Breast epithelium (tissue), 3 donors: ENCODE data around the gene PNMT.
A peak's percentile ranks its signal among the peaks of the same experiment; 100 is the strongest.

Experiments used
- POLR2A ChIP-seq: fragments of 450-650 bp; IDR thresholded peaks from one replicate; pipeline ENCODE4 v1.6.1; 2016; ENCODE audit warnings: antibody characterized with exemption, mild to moderate bottlenecking, moderate library complexity
- POLR2AphosphoS5 ChIP-seq, 3 donors: sonication (generic); formaldehyde crosslinking; IDR thresholded peaks; one replicate each; pipeline ENCODE4 v1.6.1; 2017; ENCODE audit warnings: antibody characterized with exemption in 3 of 3
- TF ChIP-seq, protein P1 (sequence below), 3 donors: fragments of 450-650 bp; IDR thresholded peaks; one replicate each; pipeline ENCODE4 v1.5.1; 2016 to 2017; ENCODE audit warnings: antibody characterized with exemption in 3 of 3, mild to moderate bottlenecking in 3 of 3, moderate library complexity in 3 of 3

DNA sequence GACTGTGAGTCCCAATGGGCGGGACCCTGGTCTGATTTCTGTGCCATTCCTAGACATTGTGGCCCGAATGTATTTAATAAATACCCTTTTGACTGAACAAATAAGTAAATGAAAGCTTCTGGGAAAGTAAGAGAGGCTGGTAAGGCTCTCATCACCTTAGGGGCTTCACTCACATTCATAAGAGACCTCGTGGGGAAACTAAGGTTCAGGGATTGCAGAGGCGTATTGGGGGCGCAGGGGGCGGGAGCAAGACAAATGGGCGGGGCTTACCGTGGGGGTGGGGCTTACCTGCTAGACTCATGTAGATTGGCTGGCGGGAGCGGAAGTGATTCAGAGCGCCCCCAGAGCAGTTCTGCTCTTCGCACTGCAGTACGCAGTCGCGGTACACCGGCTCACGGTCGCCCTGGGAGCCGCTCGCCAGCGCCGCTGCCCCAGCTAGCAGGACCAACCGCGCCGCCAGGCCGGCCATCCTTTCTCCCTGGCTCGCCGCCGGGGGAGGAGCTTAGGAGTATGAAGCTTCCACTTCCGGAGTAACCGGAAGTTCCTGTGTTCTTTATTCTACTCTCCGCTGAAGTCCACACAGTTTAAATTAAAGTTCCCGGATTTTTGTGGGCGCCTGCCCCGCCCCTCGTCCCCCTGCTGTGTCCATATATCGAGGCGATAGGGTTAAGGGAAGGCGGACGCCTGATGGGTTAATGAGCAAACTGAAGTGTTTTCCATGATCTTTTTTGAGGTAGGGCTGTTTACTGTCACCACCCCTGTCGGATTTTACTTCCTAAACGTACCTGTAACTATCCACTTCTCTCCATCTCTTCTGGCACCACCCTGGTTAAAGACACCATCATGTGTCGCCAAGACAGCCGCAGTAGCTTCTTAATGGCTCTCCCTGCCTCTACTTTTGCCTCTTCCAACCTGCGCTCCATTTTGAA, 19.6 kb downstream of the PNMT start, which contains the start of gene PGAP3:
- TF ChIP-seq, protein P1, sequence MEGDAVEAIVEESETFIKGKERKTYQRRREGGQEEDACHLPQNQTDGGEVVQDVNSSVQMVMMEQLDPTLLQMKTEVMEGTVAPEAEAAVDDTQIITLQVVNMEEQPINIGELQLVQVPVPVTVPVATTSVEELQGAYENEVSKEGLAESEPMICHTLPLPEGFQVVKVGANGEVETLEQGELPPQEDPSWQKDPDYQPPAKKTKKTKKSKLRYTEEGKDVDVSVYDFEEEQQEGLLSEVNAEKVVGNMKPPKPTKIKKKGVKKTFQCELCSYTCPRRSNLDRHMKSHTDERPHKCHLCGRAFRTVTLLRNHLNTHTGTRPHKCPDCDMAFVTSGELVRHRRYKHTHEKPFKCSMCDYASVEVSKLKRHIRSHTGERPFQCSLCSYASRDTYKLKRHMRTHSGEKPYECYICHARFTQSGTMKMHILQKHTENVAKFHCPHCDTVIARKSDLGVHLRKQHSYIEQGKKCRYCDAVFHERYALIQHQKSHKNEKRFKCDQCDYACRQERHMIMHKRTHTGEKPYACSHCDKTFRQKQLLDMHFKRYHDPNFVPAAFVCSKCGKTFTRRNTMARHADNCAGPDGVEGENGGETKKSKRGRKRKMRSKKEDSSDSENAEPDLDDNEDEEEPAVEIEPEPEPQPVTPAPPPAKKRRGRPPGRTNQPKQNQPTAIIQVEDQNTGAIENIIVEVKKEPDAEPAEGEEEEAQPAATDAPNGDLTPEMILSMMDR (IDR thresholded peaks at IDR 0.05), result no peak
- TF ChIP-seq POLR2AphosphoS5 (IDR thresholded peaks at IDR 0.05) (peak; percentile 55 to 80 (median 65)), POLR2A (peak; percentile 40)
